ENCODE results near the gene SGPL1.

DNA sequence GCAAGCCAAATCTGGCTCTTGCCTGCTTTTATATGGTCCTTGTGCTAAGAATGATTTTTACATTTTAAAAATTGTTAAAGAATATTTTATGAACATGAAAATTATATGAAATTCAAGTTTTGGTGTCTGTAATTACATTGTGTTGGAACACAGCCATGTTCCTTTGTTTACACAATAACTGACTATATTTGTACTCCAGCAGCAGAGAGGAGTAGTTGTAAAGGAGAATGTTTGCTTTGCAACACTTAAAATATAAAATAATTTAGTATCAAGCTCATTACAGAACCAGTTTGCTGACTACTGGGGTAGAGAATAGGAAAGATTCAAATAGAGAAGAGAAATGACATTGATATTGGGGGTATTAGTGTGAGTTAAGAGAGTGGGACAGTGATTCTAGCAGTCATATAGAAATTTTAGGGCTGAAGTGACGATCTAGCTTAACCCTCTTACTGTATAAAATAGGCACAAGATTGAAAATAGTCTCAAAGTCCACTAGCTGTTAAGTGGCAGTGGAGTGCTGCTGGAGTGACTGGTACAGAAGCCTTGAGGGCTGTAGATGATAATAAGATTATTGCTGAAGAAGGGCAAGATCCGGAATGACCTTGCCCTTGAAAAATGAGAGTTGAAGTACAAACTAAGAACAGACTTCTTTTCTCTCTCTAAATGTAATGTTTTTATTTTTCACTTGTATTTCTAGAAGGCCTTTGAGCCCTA lies 28.2 kb downstream of the SGPL1 start:
- TF ChIP-seq POLR2A (IDR thresholded peaks at IDR 0.05; ENCODE audit: low read length) (no peak), GATA1 (IDR thresholded peaks at IDR 0.05; ENCODE audit: low read depth, low read length) (no peak)
